ENCODE measurements around the gene GTPBP3. TPM values are rescaled to one million over a fixed set of nuclear protein-coding genes. Genes with fewer than 3 reads are reported as not detected.

GTPBP3 gene
- total RNA-seq, 4 donors from 2014 or later = 6.7 to 21.3 (median 11.1) TPM

GRCh38 chr19:17365361-17365760, 28.0 kb downstream of the GTPBP3 start:
- no peaks in the 10 kb centered on the region for H3K9me3 ChIP-seq
- no peak for DNase-seq
- no peak for ATAC-seq
- H3K4me1 ChIP-seq = peaks cover 4 to 8% of the 10 kb centered on the region in 2 donors
- H3K4me3 ChIP-seq = no peak overlapping the region
- intact Hi-C loops (cut with DNase I; ENCODE audit: low total_unique reads) = no loop called here
- no peak overlapping the region for H3K27ac ChIP-seq
- no peak for TF ChIP-seq POLR2A (IDR thresholded peaks at IDR 0.05)
- no peak for TF ChIP-seq CTCF (IDR thresholded peaks at IDR 0.05 in 4 of 5, conservative IDR thresholded peaks at IDR 0.05 in 1 of 5)
- no peaks in the 10 kb centered on the region for H3K36me3 ChIP-seq
- in situ Hi-C loops (cut with MboI; ENCODE audit: low sequenced_read_pairs in 4 of 4) = no loop called here
- no peaks in the 10 kb centered on the region for H3K27me3 ChIP-seq

GRCh38 chr19:17370026-17370587, 32.8 kb downstream of the GTPBP3 start:
- peak overlapping the region; percentile 81 to 93 (median 92) for H3K27ac ChIP-seq
- peaks cover 15 to 18% of the 10 kb centered on the region in 2 donors for H3K4me1 ChIP-seq
- H3K36me3 ChIP-seq = no peaks in the 10 kb centered on the region
- intact Hi-C loops (cut with DNase I; ENCODE audit: low total_unique reads) (loop anchor here (5.0 kb wide), 1 partner anchor 97 kb away; no protein-coding TSS in a partner anchor), in situ Hi-C loops (cut with MboI; ENCODE audit: low sequenced_read_pairs in 4 of 4) (no loop called here)
- no peaks in the 10 kb centered on the region for H3K27me3 ChIP-seq
- H3K4me3 ChIP-seq = peak overlapping the region in 3 of 4 donors; percentile 17 to 29 (median 24)
- ATAC-seq (peak; percentile 96), DNase-seq (peak; percentile 76 to 83)
- H3K9me3 ChIP-seq = no peaks in the 10 kb centered on the region
- TF ChIP-seq CTCF (IDR thresholded peaks at IDR 0.05 in 4 of 5, conservative IDR thresholded peaks at IDR 0.05 in 1 of 5) (no peak), POLR2A (IDR thresholded peaks at IDR 0.05) (no peak)

- no peak for DNase-seq
- Histone ChIP-seq H3K27ac (peak within 1 kb of the TSS; percentile 4 to 50 (median 36)), H3K36me3 (no peaks in the 10 kb centered on the region), H3K4me1 (peaks cover 13 to 19% of the 10 kb centered on the region in 2 donors), H3K4me3 (peak within 1 kb of the TSS in 3 of 4 donors; percentile 1 to 33 (median 25)), H3K9me3 (no peaks in the 10 kb centered on the region), H3K27me3 (no peaks in the 10 kb centered on the region)
- in situ Hi-C loops (cut with MboI; ENCODE audit: low sequenced_read_pairs in 4 of 4) (no loop called here), intact Hi-C loops (cut with DNase I; ENCODE audit: low total_unique reads) (no loop called here)
- no peak for TF ChIP-seq POLR2A (IDR thresholded peaks at IDR 0.05)
- TF ChIP-seq CTCF (IDR thresholded peaks at IDR 0.05 in 4 of 5, conservative IDR thresholded peaks at IDR 0.05 in 1 of 5) = no peak
- peak in 1 of 2 donors; percentile 26 for ATAC-seq
Observed at GRCh38 chr19:17376935-17377600, 39.7 kb downstream of the GTPBP3 start, which contains the start of gene PLVAP. Gene PLVAP (minus strand): TSS chr19:17377342. CDS start chr19:17377288, 54 bp downstream.

GRCh38 chr19:17378271-17378670, 40.9 kb downstream of the GTPBP3 start:
- Histone ChIP-seq H3K4me3 (no peak overlapping the region), H3K36me3 (no peaks in the 10 kb centered on the region), H3K27ac (peak overlapping the region in 2 of 4 donors; percentile 48 to 50), H3K4me1 (peaks cover 19 to 23% of the 10 kb centered on the region in 2 donors), H3K9me3 (no peaks in the 10 kb centered on the region), H3K27me3 (no peaks in the 10 kb centered on the region)
- no peak for TF ChIP-seq POLR2A (IDR thresholded peaks at IDR 0.05)
- TF ChIP-seq CTCF (IDR thresholded peaks at IDR 0.05 in 4 of 5, conservative IDR thresholded peaks at IDR 0.05 in 1 of 5) = no peak
- intact Hi-C loops (cut with DNase I; ENCODE audit: low total_unique reads) (no loop called here), in situ Hi-C loops (cut with MboI; ENCODE audit: low sequenced_read_pairs in 4 of 4) (no loop called here)
- ATAC-seq (no peak), DNase-seq (no peak)
